ENCODE measurements around the gene CECR2. TPM values are rescaled to one million over a fixed set of nuclear protein-coding genes. Genes with fewer than 3 reads are reported as not detected.

CECR2 gene
- total RNA-seq, 1 donor, result not detected

DNA sequence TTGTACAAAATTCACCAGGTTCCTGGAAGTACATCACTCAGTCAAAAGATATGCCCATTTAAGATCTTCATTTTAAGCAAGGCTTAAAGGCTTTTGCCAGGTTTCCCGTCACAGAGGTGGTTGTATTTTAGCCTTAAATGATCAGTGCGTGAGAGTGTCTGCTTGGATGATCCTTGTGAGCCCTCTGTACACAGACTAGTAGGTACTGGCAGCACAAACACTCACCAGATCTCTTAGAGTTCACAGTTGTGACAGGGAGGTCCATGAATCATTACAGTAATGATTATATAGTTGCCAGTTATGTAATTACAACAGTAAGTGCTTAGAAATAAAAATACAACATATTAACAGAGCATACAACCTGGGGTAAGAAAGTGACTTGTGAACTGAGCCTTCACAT, 109.9 kb downstream of the CECR2 start:
- no peak overlapping the region for H3K4me3 ChIP-seq (ENCODE audit: low read depth, low read length)
- no peak for DNase-seq (ENCODE audit: low read depth)
- TF ChIP-seq, protein P1, sequence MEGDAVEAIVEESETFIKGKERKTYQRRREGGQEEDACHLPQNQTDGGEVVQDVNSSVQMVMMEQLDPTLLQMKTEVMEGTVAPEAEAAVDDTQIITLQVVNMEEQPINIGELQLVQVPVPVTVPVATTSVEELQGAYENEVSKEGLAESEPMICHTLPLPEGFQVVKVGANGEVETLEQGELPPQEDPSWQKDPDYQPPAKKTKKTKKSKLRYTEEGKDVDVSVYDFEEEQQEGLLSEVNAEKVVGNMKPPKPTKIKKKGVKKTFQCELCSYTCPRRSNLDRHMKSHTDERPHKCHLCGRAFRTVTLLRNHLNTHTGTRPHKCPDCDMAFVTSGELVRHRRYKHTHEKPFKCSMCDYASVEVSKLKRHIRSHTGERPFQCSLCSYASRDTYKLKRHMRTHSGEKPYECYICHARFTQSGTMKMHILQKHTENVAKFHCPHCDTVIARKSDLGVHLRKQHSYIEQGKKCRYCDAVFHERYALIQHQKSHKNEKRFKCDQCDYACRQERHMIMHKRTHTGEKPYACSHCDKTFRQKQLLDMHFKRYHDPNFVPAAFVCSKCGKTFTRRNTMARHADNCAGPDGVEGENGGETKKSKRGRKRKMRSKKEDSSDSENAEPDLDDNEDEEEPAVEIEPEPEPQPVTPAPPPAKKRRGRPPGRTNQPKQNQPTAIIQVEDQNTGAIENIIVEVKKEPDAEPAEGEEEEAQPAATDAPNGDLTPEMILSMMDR (IDR thresholded peaks at IDR 0.05; ENCODE audit: insufficient read depth, low read depth, low read length), result no peak

DNA sequence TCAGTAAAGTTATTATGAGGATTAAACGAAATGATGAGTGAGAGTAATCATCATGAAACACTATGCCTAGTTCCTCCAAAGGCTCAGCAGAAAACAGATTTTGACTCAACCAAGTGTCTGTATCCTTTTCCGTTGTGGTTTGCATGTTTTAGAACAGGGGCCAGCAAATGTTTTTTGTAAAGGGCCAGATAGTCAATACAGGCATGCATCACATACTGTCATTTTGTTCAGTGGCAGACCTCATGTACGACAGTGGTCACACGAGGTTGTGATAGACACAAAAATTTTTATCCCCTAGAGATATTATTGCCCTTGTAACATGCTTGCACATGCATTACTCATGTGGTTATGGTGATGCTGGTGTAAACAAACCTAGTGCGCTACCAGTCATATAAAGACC, 112.2 kb downstream of the CECR2 start:
- H3K4me3 ChIP-seq (ENCODE audit: low read depth, low read length), result no peak overlapping the region
- DNase-seq (ENCODE audit: low read depth), result no peak
- TF ChIP-seq, protein P1 (IDR thresholded peaks at IDR 0.05; ENCODE audit: insufficient read depth, low read depth, low read length), result no peak

DNA sequence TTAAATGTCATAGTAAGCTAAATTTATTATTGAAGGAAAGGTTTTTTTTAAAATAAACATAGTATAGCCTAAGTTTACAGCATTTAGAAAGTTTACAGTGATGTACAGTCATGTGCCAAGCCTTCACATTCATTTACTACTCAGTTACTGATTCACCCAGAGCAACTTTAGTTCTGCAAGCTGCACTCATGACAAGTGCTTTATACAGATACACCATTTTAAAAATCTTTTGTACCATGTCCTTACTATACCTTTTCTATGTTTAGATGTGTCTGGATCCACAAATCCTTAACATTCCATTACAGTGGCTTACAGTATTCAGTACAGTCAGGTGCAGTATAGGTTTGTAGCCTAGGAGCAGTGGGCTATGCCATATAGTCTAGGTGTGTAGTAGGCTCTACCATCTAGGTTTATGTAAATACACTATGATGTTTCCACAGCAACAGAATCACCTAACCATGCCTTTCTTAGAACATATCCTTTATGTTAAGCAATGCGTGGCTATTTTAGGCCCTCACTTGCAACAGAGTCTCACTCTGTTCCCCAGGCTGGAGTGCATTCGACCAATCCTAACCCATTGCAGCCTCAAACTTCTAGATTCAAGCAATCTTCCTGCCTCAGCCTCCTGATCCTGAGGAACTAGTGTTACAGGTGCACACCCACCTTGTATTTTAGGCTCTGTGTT, 114.6 kb downstream of the CECR2 start:
- no peak for DNase-seq (ENCODE audit: low read depth)
- no peak overlapping the region for H3K4me3 ChIP-seq (ENCODE audit: low read depth, low read length)
- TF ChIP-seq, protein P1 (IDR thresholded peaks at IDR 0.05; ENCODE audit: insufficient read depth, low read depth, low read length), result no peak

DNA sequence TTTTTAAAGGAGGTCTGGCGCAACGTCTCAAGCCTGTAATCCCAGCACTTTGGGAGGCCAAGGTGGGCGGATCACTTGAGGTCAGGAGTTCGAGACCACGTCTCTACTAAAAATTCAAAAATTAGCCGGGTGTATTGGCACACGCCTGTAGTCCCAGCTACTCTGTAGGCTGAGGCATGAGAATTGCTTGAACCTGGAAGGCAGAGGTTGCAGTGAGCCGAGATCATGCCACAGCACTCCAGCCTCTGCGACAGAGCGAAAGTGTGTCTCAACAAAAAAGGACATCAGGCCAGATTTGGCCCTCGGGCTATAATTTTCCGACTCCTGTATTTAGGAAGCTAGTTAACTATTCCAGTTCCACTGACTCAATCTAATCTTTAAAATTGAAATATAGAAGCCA, 115.3 kb downstream of the CECR2 start:
- DNase-seq (ENCODE audit: low read depth), result no peak
- no peak overlapping the region for H3K4me3 ChIP-seq (ENCODE audit: low read depth, low read length)
- TF ChIP-seq, protein P1 (IDR thresholded peaks at IDR 0.05; ENCODE audit: insufficient read depth, low read depth, low read length), result no peak

- TF ChIP-seq, protein P1 (IDR thresholded peaks at IDR 0.05; ENCODE audit: insufficient read depth, low read depth, low read length), result no peak
- no peak overlapping the region for H3K4me3 ChIP-seq (ENCODE audit: low read depth, low read length)
- DNase-seq (ENCODE audit: low read depth), result no peak
Observed at GRCh38 chr22:17486313-17486712, 117.1 kb downstream of the CECR2 start.

- TF ChIP-seq, protein P1 (IDR thresholded peaks at IDR 0.05; ENCODE audit: insufficient read depth, low read depth, low read length), result no peak
- no peak overlapping the region for H3K4me3 ChIP-seq (ENCODE audit: low read depth, low read length)
- DNase-seq (ENCODE audit: low read depth), result no peak
Observed at GRCh38 chr22:17486719-17487118, 117.5 kb downstream of the CECR2 start.

GRCh38 chr22:17489101-17489500, 119.8 kb downstream of the CECR2 start:
- DNase-seq (ENCODE audit: low read depth), result no peak
- H3K4me3 ChIP-seq (ENCODE audit: low read depth, low read length), result no peak overlapping the region
- TF ChIP-seq, protein P1 (IDR thresholded peaks at IDR 0.05; ENCODE audit: insufficient read depth, low read depth, low read length), result no peak
